Hematopoietic multipotent progenitor cell treated with erythropoietin and hydrocortisone succinate and interleukin-3 and kit ligand, for 15 days (in vitro differentiated cells): Measurements from ENCODE around the gene RALGAPB.
"Not testable (repeated sequence)": the region's sequence is repeated elsewhere in the genome, so short reads cannot be mapped to it uniquely, and the experiment has no call there.

Experiments used
- DNase-seq: peaks from one replicate; pipeline ENCODE4 v3.0.0-alpha.2; 2015; ENCODE audit warnings: low spot score

RALGAPB gene

GRCh38 chr20:38447251-38447661, 25.4 kb upstream of the RALGAPB start:
- DNase-seq, result no peak

- DNase-seq, result no peak
These were observed 24.5 kb upstream of the RALGAPB start for GRCh38 chr20:38447931-38448675.

- no peak for DNase-seq
These were observed 23.6 kb upstream of the RALGAPB start for GRCh38 chr20:38449046-38449445.

- DNase-seq, result no peak
These were observed 22.1 kb upstream of the RALGAPB start for GRCh38 chr20:38450412-38450975.

DNA sequence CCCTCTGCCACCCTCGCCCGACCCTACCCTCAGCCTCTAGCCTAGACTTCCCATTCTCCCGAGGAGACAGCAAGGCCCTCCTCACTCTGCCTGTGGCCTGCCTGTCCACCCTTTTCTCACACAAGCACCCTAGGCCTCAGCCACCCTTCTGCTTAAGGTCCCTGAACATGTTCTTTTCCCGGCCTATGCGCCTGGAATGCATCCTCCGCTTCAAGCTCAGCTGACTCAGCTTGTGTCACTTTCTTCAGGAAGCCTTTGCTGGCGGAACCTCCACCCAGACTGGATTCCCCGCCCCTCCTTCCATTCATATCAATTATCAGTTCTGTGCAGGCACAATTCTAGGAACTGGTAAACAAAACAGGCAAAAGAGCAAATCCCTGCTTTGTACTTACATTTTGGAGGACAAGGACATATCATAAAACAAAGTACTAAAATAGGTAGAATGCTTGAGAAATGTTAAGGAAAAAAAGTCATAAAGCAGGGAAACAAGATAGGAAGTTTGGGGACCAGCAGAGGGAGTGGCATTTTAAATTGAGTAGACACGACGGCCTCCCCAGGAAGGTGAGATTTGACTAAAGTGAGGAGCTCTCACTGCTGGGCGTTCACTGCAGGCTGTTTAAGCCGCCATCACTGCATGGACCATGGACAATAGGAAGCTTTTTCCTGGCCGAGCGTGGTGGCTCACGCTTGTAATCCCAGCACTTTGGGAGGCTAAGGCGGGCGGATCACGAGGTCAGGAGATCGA, 19.6 kb upstream of the RALGAPB start:
- DNase-seq, result peak; percentile 76

DNA sequence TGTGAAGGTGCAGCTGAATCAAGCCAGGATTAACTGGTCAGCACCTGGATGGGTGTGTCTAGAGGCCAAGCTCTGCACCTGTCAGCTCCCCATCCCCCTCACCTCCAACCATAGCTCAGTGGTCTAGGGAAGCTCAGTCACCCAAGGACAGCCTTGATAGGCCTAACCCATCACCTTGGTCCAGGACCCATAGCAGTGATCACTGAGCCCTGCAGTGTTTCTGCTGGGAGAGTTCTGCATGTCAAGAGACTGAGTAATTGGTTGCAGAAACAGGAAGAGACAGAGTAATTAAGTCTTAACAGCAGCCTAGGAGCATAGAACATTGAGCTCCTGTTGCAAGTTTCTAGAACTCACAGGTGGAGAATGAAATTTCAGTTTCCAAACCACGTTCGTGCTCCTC, 18.7 kb upstream of the RALGAPB start:
- DNase-seq, result no peak

DNA sequence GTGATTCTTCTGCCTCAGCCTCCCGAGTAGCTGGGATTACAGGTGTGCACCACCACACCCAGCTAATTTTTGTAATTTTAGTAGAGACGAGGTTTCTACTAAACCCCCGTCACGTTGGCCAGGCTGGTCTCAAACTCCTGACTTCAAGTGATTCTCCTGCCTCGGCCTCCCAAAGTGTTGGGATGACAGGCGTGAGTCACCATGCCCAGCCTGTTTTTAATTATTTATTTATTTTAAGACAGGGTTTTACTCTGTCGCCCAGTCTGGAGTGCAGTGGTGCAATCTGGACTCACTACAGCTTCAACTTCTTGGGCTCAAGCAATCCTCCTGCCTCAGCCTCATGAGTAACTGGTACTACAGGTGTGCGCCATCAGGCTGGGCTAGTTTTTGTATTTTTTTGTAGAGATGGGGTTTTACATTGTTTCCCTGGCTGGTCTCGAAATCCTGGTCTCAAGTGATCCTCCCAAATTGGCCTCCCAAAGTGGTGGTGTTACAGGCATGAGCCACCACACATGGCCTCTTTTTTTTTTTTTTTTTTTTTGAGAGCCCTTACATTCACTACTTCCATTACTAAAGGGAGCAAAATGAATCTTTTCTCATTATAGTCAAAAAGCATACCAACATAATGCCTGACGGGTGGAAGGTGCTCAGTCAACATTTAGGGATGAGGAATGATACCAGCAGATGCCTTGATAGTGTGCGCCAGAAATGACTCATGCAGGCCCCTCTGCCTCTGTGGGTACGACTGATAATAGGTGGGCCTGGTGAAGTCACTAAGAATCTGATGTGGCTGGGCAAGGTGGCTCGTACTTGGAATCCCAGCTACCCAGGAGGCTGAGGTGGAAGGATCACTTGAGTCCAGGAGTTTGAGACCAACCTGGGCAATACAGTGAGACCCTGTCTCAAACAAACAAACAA, 17.8 kb upstream of the RALGAPB start:
- DNase-seq, result no peak

- no peak for DNase-seq
These were observed 14.3 kb upstream of the RALGAPB start for GRCh38 chr20:38458314-38458713.

DNA sequence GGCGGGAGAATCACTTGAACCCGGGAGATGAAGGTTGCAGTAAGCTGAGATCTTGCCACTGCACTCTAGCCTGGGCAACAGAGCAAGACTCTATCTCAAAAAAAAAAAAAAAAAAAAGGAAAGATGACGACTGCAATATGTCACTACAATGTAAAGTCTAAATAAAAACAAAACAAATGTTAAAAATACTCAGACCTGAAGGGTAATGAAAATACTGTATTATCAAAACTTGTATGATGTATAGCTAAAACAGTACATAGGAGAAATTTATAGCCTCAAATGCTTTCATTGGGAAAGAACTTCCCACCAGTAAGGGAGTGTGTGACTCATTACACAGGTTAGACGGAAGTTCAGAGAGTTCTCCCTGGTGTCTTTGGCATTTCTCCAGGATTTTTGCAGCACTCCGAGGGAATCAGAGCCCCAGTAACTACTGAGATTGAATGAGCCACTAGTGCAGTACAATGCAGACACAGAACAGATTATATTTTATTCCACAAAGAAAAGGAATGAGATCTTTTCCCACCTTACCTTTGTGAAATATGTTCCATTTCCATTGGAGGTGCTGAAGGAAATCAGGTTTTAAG, 12.5 kb upstream of the RALGAPB start:
- no peak for DNase-seq

DNA sequence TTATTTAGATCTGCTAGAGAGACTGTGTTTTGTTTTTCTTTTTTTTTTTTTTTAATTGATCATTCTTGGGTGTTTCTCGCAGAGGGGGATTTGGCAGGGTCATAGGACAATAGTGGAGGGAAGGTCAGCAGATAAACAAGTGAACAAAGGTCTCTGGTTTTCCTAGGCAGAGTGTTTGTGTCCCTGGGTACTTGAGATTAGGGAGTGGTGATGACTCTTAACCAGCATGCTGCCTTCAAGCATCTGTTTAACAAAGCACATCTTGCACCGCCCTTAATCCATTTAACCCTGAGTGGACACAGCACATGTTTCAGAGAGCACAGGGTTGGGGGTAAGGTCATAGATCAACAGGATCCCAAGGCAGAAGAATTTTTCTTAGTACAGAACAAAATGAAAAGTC, 12.0 kb upstream of the RALGAPB start:
- not testable (repeated sequence) for DNase-seq

- DNase-seq, result not testable (repeated sequence)
These were observed 11.5 kb upstream of the RALGAPB start for GRCh38 chr20:38461167-38461566.

- not testable (repeated sequence) for DNase-seq
These were observed 11.1 kb upstream of the RALGAPB start for GRCh38 chr20:38461569-38461968.

DNA sequence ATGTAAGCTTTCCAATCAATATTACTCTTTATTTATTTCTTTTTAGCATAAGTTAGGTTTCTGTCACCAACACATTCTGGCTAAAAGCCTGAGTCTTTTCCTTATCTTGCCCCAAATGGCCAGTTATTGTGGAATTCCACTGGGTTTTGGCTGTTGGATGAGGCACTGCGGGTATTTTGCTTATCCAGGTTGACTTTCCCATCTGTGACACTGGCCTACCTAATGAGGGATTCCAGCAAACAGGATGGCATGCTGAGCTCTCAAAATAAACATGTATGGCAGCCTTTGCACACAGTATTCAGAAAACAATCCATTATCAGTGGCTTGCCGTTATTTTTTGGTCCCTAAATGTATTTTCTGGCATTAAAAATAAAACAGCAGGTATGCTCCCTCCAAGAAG, 6.5 kb upstream of the RALGAPB start:
- DNase-seq, result no peak

- DNase-seq, result no peak
These were observed 5.7 kb upstream of the RALGAPB start for GRCh38 chr20:38466983-38467382.

GRCh38 chr20:38471245-38471644, 1.4 kb upstream of the RALGAPB start:
- no peak for DNase-seq

DNA sequence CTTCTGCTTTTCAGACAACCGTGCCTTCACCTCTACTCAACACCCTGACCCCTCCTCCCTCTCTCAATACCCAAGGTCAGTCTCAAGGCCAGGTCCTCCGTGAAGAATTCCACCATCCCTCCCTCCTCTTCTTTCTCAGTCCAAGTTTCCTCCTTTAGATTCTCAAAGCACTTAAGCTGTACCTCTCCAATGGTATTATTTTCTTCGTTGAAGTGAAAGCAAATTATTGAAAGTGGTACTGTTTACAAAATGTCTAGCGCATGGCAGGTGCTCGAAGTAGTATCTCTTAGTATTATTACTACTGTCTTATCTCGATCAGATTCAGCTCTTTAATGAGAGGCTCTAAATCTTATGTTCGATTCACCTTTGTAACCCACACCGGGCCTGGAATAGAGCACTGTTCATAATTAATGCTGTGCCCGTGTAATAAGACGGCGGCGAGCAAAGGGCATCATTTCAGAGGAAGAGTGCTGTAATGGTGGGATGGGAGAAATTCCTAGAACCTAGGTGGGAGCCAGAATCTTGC, 593 bp upstream of the RALGAPB start:
- DNase-seq, result no peak

- peak; percentile 51 for DNase-seq
These were observed 738 bp downstream of the RALGAPB start for GRCh38 chr20:38473367-38473795.

- DNase-seq, result no peak
These were observed 5.1 kb downstream of the RALGAPB start for GRCh38 chr20:38477747-38478146.

- DNase-seq, result no peak
These were observed 7.0 kb downstream of the RALGAPB start for GRCh38 chr20:38479596-38479995.

- no peak for DNase-seq
These were observed 12.4 kb downstream of the RALGAPB start for GRCh38 chr20:38485041-38485440.

- no peak for DNase-seq
These were observed 16.5 kb downstream of the RALGAPB start for GRCh38 chr20:38489181-38489580.
